Upper lobe of left lung (tissue), 6 donors: ENCODE results near the gene PITPNM1. TPM values are rescaled to one million over a fixed set of nuclear protein-coding genes. Genes with fewer than 3 reads are reported as not detected.
A peak's percentile ranks its signal among the peaks of the same experiment; 100 is the strongest.

Experiments used
- ATAC-seq, 2 donors: fragments of 200-7000 bp; cut with Tn5 transposase; one replicate each; pipeline ENCODE4 v1.9.1; 2022; ENCODE audit warnings: mild to moderate bottlenecking in 2 of 2, moderate library complexity in 2 of 2; ENCODE audit not compliant: low FRiP score in 2 of 2
- DNase-seq, 2 donors: peaks; one replicate each; pipeline ENCODE4 v3.0.0-alpha.2; 2019 to 2020
- H3K27ac ChIP-seq, 4 donors: fragments of 200-600 bp; sonication (generic); one replicate each; pipeline ENCODE4 v1.5.1; 2016 to 2019
- H3K27me3 ChIP-seq, 4 donors: fragments of 200-600 bp; sonication (generic); one replicate each; pipeline ENCODE4 v1.5.1; 2017 to 2019
- H3K36me3 ChIP-seq, 4 donors: fragments of 200-600 bp; sonication (generic); one replicate each; pipeline ENCODE4 v1.5.1; 2016 to 2019
- H3K4me1 ChIP-seq, 4 donors: fragments of 200-600 bp; sonication (generic); one replicate each; pipeline ENCODE4 v1.5.1; 2018 to 2019
- H3K4me3 ChIP-seq, 4 donors: fragments of 200-600 bp; sonication (generic); one replicate each; pipeline ENCODE4 v1.5.1; 2017 to 2019; ENCODE audit warnings: mild to moderate bottlenecking in 2 of 4, moderate library complexity in 1 of 4
- H3K9me3 ChIP-seq, 4 donors: fragments of 200-600 bp; sonication (generic); one replicate each; pipeline ENCODE4 v1.5.1; 2018 to 2019
- CTCF ChIP-seq, 6 experiments: fragments of 450-650 bp in 4 of 6; fragments of 200-600 bp in 2 of 6; sonication (generic) in 2 of 6; IDR thresholded peaks; one replicate each; pipeline ENCODE4 v1.5.1; 2016 to 2019; ENCODE audit warnings: antibody characterized with exemption in 6 of 6
- EP300 ChIP-seq, 4 donors: sonication (generic); formaldehyde crosslinking; IDR thresholded peaks; one replicate each; pipeline ENCODE4 v1.5.1; 2017; ENCODE audit warnings: antibody characterized with exemption in 4 of 4, control low read depth in 2 of 4
- POLR2A ChIP-seq, 4 donors: fragments of 450-650 bp; IDR thresholded peaks; one replicate each; pipeline ENCODE4 v1.5.1; 2016 to 2017; ENCODE audit warnings: antibody characterized with exemption in 4 of 4, mild to moderate bottlenecking in 2 of 4
- POLR2AphosphoS5 ChIP-seq, 2 donors: sonication (generic); formaldehyde crosslinking; IDR thresholded peaks; one replicate each; pipeline ENCODE4 v1.5.1; 2017; ENCODE audit warnings: antibody characterized with exemption in 2 of 2
- WGBS, 2 donors: methylation state at CpG; one replicate each; pipeline ENCODE4 v1.1.5; 2017 to 2018; 5-methylcytosine and 5-hydroxymethylcytosine counted together
- total RNA-seq, 6 donors: library from RNA; depleted of rRNA in 4 of 6; stranded (reverse); fragments of >200 nt in 4 of 6; gene quantifications; one replicate each; pipeline versions ENCODE4 v1.1.0 to v1.2.1, GENCODE V29; 2016 to 2021
- donor health status: DM: no; HTN: no; CAD: no; lungs with moderate emphysema.
- donor health status: DM: no; HTN: yes; CAD: no; lungs with severe emphysema.

Gene PITPNM1
- total RNA-seq, 6 donors from 2014 or later: 32.0 to 90.1 (median 40.7) TPM

GRCh38 chr11:67544616-67545242 is 39.6 kb upstream of the PITPNM1 start:
- H3K4me3 ChIP-seq: no peak overlapping the region
- peak in 1 of 2 donors; percentile 73 for ATAC-seq
- H3K9me3 ChIP-seq: no peaks in the 10 kb centered on the region
- peak overlapping the region in 2 of 4 donors; percentile 57 to 64 for H3K27ac ChIP-seq
- TF ChIP-seq POLR2A (IDR thresholded peaks at IDR 0.05) (no peak), CTCF (IDR thresholded peaks at IDR 0.05) (no peak), POLR2AphosphoS5 (IDR thresholded peaks at IDR 0.05) (no peak), EP300 (IDR thresholded peaks at IDR 0.05) (no peak)
- H3K36me3 ChIP-seq: no peaks in the 10 kb centered on the region
- 61 to 62% methylated on average over 8 to 10 of the region's 10 CpGs for WGBS, 2 donors
- no peaks in the 10 kb centered on the region for H3K27me3 ChIP-seq
- H3K4me1 ChIP-seq: peaks cover 0 to 10% (median 2%) of the 10 kb centered on the region in 4 donors
- DNase-seq: peak in 1 of 2 donors; percentile 30

- Histone ChIP-seq H3K9me3 (no peaks in the 10 kb centered on the region), H3K27me3 (no peaks in the 10 kb centered on the region), H3K36me3 (no peaks in the 10 kb centered on the region), H3K4me1 (peaks cover 0 to 10% (median 2%) of the 10 kb centered on the region in 4 donors), H3K4me3 (no peak overlapping the region), H3K27ac (no peak overlapping the region)
- WGBS, 2 donors: 43 to 67% methylated on average over 2 of the region's 2 CpGs
- TF ChIP-seq EP300 (IDR thresholded peaks at IDR 0.05) (no peak), POLR2AphosphoS5 (IDR thresholded peaks at IDR 0.05) (no peak), CTCF (IDR thresholded peaks at IDR 0.05) (no peak), POLR2A (IDR thresholded peaks at IDR 0.05) (no peak)
- ATAC-seq (no peak), DNase-seq (no peak)
These were observed 38.4 kb upstream of the PITPNM1 start for GRCh38 chr11:67543585-67543984.

GRCh38 chr11:67542971-67543370 is 37.8 kb upstream of the PITPNM1 start:
- WGBS, 2 donors: 75 to 78% methylated on average over 5 to 6 of the region's 7 CpGs
- Histone ChIP-seq H3K4me3 (no peak overlapping the region), H3K9me3 (no peaks in the 10 kb centered on the region), H3K36me3 (no peaks in the 10 kb centered on the region), H3K27me3 (no peaks in the 10 kb centered on the region), H3K27ac (no peak overlapping the region), H3K4me1 (peaks cover 0 to 10% (median 2%) of the 10 kb centered on the region in 4 donors)
- DNase-seq: no peak
- no peak for TF ChIP-seq POLR2AphosphoS5 (IDR thresholded peaks at IDR 0.05)
- no peak for ATAC-seq

GRCh38 chr11:67542169-67542568 is 37.0 kb upstream of the PITPNM1 start:
- Histone ChIP-seq H3K27ac (no peak overlapping the region), H3K27me3 (no peaks in the 10 kb centered on the region), H3K9me3 (no peaks in the 10 kb centered on the region), H3K36me3 (no peaks in the 10 kb centered on the region), H3K4me1 (peaks cover 0 to 10% (median 2%) of the 10 kb centered on the region in 4 donors), H3K4me3 (no peak overlapping the region)
- TF ChIP-seq POLR2AphosphoS5 (IDR thresholded peaks at IDR 0.05) (no peak), POLR2A (IDR thresholded peaks at IDR 0.05) (no peak), CTCF (IDR thresholded peaks at IDR 0.05) (no peak), EP300 (IDR thresholded peaks at IDR 0.05) (no peak)
- DNase-seq (no peak), ATAC-seq (no peak)
- WGBS, 2 donors: 63 to 73% methylated on average over 3 of the region's 3 CpGs

GRCh38 chr11:67541198-67541597 is 36.0 kb upstream of the PITPNM1 start:
- peaks cover 0 to 10% (median 2%) of the 10 kb centered on the region in 4 donors for H3K4me1 ChIP-seq
- H3K9me3 ChIP-seq: no peaks in the 10 kb centered on the region
- peak in 1 of 2 donors; percentile 23 for ATAC-seq
- H3K27ac ChIP-seq: no peak overlapping the region
- WGBS, 2 donors: 73 to 100% methylated on average over 3 of the region's 6 CpGs
- H3K36me3 ChIP-seq: no peaks in the 10 kb centered on the region
- no peaks in the 10 kb centered on the region for H3K27me3 ChIP-seq
- DNase-seq: no peak
- TF ChIP-seq POLR2A (IDR thresholded peaks at IDR 0.05): no peak
- TF ChIP-seq CTCF (IDR thresholded peaks at IDR 0.05): no peak
- no peak for TF ChIP-seq POLR2AphosphoS5 (IDR thresholded peaks at IDR 0.05)
- no peak for TF ChIP-seq EP300 (IDR thresholded peaks at IDR 0.05)
- H3K4me3 ChIP-seq: no peak overlapping the region
